HepG2 (cell line): Measurements from ENCODE around the gene WARS2.

ENCODE experiments used
- POLR2A ChIP-seq, 2 experiments: IDR thresholded peaks; 2 replicates each; pipeline ENCODE4 v1.6.1; 2011; ENCODE audit warnings: low read depth in 2 of 2, low read length in 2 of 2, mild to moderate bottlenecking in 1 of 2, moderate library complexity in 1 of 2; ENCODE audit not compliant: insufficient read depth in 1 of 2
- YY1 ChIP-seq: IDR thresholded peaks from 2 replicates; pipeline ENCODE4 v1.6.1; 2011; ENCODE audit warnings: low read length, low read depth, moderate library complexity, mild to moderate bottlenecking; ENCODE audit not compliant: insufficient read depth, insufficient replicate concordance
- TF ChIP-seq, protein P1 (sequence below): sonication (generic); formaldehyde crosslinking; IDR thresholded peaks from 2 replicates; pipeline ENCODE4 v1.8.1; 2022; ENCODE audit warnings: mild to moderate bottlenecking, missing genetic modification reagents
- TF ChIP-seq, protein P2 (sequence below): IDR thresholded peaks from 2 replicates; pipeline ENCODE4 v1.6.1; 2016; ENCODE audit warnings: mild to moderate bottlenecking, missing biosample characterization, missing genetic modification reagents

DNA sequence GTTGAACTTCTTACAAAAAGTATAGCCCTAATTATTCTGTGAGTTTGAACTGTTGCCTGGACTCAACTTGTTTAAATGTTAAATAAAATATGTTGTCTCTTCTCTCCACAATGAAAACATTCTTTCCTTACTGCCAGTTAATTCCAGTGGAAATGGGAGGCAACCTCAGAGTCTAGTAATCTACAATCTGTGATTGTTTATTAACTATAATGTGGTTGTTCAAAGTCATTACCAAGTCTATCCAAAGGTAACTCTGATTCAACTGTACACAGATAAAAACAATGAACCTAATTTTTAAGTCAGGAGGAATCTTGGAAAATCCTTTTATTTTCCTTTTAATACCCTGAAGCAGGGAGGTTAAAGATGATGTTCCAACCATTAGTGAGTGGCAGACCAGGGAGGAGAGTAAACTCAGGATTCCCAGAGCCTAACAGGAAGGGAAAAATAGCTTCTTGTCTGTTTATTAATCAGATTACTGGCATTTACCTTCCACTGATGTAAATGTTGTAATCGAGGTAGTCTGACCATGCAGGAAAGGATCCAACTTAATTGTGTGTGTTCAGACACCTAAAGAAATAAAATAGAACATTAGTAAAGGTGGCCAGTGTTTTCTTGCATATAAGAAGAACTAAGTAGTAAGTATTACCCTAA, 95.2 kb downstream of the WARS2 start:
- TF ChIP-seq, protein P1, sequence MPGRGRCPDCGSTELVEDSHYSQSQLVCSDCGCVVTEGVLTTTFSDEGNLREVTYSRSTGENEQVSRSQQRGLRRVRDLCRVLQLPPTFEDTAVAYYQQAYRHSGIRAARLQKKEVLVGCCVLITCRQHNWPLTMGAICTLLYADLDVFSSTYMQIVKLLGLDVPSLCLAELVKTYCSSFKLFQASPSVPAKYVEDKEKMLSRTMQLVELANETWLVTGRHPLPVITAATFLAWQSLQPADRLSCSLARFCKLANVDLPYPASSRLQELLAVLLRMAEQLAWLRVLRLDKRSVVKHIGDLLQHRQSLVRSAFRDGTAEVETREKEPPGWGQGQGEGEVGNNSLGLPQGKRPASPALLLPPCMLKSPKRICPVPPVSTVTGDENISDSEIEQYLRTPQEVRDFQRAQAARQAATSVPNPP: no peak
- TF ChIP-seq YY1: no peak
- TF ChIP-seq, protein P2, sequence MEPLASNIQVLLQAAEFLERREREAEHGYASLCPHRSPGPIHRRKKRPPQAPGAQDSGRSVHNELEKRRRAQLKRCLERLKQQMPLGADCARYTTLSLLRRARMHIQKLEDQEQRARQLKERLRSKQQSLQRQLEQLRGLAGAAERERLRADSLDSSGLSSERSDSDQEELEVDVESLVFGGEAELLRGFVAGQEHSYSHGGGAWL (CRISPR knock-in tag): no peak
- TF ChIP-seq POLR2A (IDR thresholded peaks at IDR 0.05; ENCODE audit: insufficient read depth in 1 of 2, low read depth in 2 of 2, low read length in 2 of 2): no peak
